Osteocyte (in vitro differentiated cells): ENCODE data around the gene ATXN1. TPM values are rescaled to one million over a fixed set of nuclear protein-coding genes. Genes with fewer than 3 reads are reported as not detected.

Source experiments
- DNase-seq: peaks from one replicate; pipeline ENCODE4 v3.0.0; 2021; ENCODE audit warnings: mixed read lengths; ENCODE audit not compliant: unreplicated experiment; ENCODE audit errors: extremely low spot score
- H3K27ac Mint-ChIP-seq: one replicate; pipeline ENCODE4 v1.8.0; 2021; ENCODE audit warnings: mild to moderate bottlenecking, mixed read lengths; ENCODE audit not compliant: unreplicated experiment
- H3K27me3 Mint-ChIP-seq: one replicate; pipeline ENCODE4 v1.8.0; 2021; ENCODE audit warnings: mixed read lengths; ENCODE audit not compliant: unreplicated experiment
- H3K36me3 Mint-ChIP-seq: one replicate; pipeline ENCODE4 v1.8.0; 2021; ENCODE audit warnings: mixed read lengths; ENCODE audit not compliant: unreplicated experiment
- H3K4me1 Mint-ChIP-seq: one replicate; pipeline ENCODE4 v1.8.0; 2021; ENCODE audit warnings: mixed read lengths; ENCODE audit not compliant: unreplicated experiment
- H3K4me3 Mint-ChIP-seq: one replicate; pipeline ENCODE4 v1.8.0; 2021; ENCODE audit warnings: mild to moderate bottlenecking, moderate library complexity, mixed read lengths; ENCODE audit not compliant: unreplicated experiment
- H3K9me3 Mint-ChIP-seq: one replicate; pipeline ENCODE4 v1.8.0; 2021; ENCODE audit warnings: mixed read lengths; ENCODE audit not compliant: unreplicated experiment
- total RNA-seq: library from RNA; stranded (reverse); gene quantifications from 2 replicates; pipeline ENCODE4 v1.2.1, GENCODE V29; 2021
- TF ChIP-seq, protein P1 (sequence below): fragments of 200-600 bp; sonication (generic); IDR thresholded peaks from 2 replicates; pipeline ENCODE4 v1.5.0; 2021; ENCODE audit warnings: antibody characterized with exemption, mild to moderate bottlenecking, moderate library complexity

Gene ATXN1
- total RNA-seq, 1 donor from 2014 or later: 54.4 TPM

GRCh38 chr6:16258709-16259075, 502.6 kb downstream of the ATXN1 start:
- no peaks in the 10 kb centered on the region for H3K9me3 Mint-ChIP-seq
- H3K27ac Mint-ChIP-seq: no peak overlapping the region
- H3K4me3 Mint-ChIP-seq: no peak overlapping the region
- TF ChIP-seq, protein P1, sequence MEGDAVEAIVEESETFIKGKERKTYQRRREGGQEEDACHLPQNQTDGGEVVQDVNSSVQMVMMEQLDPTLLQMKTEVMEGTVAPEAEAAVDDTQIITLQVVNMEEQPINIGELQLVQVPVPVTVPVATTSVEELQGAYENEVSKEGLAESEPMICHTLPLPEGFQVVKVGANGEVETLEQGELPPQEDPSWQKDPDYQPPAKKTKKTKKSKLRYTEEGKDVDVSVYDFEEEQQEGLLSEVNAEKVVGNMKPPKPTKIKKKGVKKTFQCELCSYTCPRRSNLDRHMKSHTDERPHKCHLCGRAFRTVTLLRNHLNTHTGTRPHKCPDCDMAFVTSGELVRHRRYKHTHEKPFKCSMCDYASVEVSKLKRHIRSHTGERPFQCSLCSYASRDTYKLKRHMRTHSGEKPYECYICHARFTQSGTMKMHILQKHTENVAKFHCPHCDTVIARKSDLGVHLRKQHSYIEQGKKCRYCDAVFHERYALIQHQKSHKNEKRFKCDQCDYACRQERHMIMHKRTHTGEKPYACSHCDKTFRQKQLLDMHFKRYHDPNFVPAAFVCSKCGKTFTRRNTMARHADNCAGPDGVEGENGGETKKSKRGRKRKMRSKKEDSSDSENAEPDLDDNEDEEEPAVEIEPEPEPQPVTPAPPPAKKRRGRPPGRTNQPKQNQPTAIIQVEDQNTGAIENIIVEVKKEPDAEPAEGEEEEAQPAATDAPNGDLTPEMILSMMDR: no peak
- H3K27me3 Mint-ChIP-seq: no peaks in the 10 kb centered on the region
- peaks cover 6% of the 10 kb centered on the region for H3K4me1 Mint-ChIP-seq
- peaks cover 3% of the 10 kb centered on the region for H3K36me3 Mint-ChIP-seq
- DNase-seq: no peak

DNA sequence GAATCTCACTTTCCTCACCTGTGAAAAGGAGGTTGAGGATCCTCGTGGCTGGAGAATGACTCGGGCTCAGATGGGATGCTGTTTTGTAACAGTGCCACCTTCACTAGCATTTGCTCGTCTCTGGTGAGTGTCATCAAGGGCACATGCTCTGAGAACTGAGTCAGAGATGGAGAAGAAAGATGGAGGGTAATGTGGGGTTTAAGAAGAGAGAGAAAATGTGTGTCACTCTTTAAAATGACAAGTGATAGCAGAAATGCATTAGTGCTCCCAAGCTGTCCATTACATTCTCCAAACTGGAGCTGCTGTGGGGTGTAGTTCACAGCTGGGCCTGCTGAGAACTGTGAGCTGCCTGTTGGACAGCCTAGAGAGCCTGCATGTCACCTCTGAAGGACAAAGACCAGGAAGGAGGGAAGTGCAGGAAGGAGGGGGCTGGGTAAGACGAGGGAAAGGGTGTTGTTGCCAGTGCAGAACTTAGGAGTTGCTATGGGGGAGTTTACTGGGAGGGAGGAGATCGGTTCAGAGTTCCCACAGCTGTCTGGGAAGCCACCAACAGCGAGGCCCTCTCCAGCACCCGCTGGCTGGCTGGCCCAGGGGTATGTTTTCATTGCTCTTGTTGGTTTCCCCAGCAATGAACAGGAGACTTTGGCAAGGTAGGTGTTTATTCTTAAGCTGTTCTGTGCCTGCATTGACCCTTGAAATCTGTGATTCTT, 503.1 kb downstream of the ATXN1 start:
- TF ChIP-seq, protein P1: no peak

GRCh38 chr6:16256781-16257180, 504.5 kb downstream of the ATXN1 start:
- Mint-ChIP-seq H3K27me3 (no peaks in the 10 kb centered on the region), H3K36me3 (peaks cover 3% of the 10 kb centered on the region), H3K9me3 (no peaks in the 10 kb centered on the region), H3K27ac (no peak overlapping the region), H3K4me1 (peaks cover 6% of the 10 kb centered on the region), H3K4me3 (no peak overlapping the region)
- TF ChIP-seq, protein P1: no peak
- DNase-seq: no peak

More for the DNA sequence above, 503.1 kb downstream of the ATXN1 start:
- Mint-ChIP-seq H3K4me3 (no peak overlapping the region), H3K36me3 (peaks cover 3% of the 10 kb centered on the region), H3K4me1 (peaks cover 6% of the 10 kb centered on the region), H3K27ac (no peak overlapping the region), H3K9me3 (no peaks in the 10 kb centered on the region), H3K27me3 (no peaks in the 10 kb centered on the region)
- no peak for DNase-seq

DNA sequence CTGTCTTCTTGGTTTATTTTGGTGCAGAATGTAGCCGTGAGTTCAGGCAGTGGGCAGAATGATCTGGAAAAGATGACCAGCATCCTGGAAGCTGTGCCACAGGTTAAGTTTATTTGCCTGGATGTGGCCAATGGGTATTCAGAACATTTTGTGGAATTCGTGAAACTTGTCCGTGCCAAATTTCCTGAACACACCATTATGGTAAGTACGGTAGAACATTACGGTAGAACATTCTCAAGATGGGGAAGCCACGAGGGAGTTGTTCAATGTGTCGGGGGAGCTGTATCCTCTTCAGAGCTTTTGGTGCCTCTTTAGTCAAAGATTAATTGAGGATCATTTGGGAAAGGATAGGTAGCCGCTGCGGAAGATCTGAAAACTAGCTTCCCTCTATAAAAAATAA, 506.7 kb downstream of the ATXN1 start:
- peaks cover 6% of the 10 kb centered on the region for H3K4me1 Mint-ChIP-seq
- no peak for DNase-seq
- H3K9me3 Mint-ChIP-seq: no peaks in the 10 kb centered on the region
- no peak overlapping the region for H3K4me3 Mint-ChIP-seq
- TF ChIP-seq, protein P1: no peak
- H3K36me3 Mint-ChIP-seq: peaks cover 3% of the 10 kb centered on the region
- H3K27ac Mint-ChIP-seq: no peak overlapping the region
- no peaks in the 10 kb centered on the region for H3K27me3 Mint-ChIP-seq

GRCh38 chr6:16253399-16254144, 507.7 kb downstream of the ATXN1 start:
- H3K4me3 Mint-ChIP-seq: no peak overlapping the region
- no peak for DNase-seq
- no peaks in the 10 kb centered on the region for H3K27me3 Mint-ChIP-seq
- no peak overlapping the region for H3K27ac Mint-ChIP-seq
- no peaks in the 10 kb centered on the region for H3K9me3 Mint-ChIP-seq
- peaks cover 6% of the 10 kb centered on the region for H3K4me1 Mint-ChIP-seq
- TF ChIP-seq, protein P1: no peak
- H3K36me3 Mint-ChIP-seq: peaks cover 3% of the 10 kb centered on the region
